Measurements from ENCODE around the gene TGFA.
A peak's percentile ranks its signal among the peaks of the same experiment; 100 is the strongest.

Gene TGFA

GRCh38 chr2:70553584-70554337, at the start of gene TGFA:
Gene TGFA, minus strand, starts transcription at chr2:70553826. Its CDS starts 59 bp downstream, at chr2:70553767.
- DNase-seq = peak; percentile 68 to 75

GRCh38 chr2:70603066-70603465, 49.4 kb upstream of the TGFA start:
- no peak for DNase-seq

- DNase-seq = no peak
Observed at GRCh38 chr2:70598197-70598596, 44.6 kb upstream of the TGFA start.

- no peak for DNase-seq
Observed at GRCh38 chr2:70596739-70597138, 43.1 kb upstream of the TGFA start.

- no peak for DNase-seq
Observed at GRCh38 chr2:70596293-70596692, 42.7 kb upstream of the TGFA start.

- DNase-seq = no peak
Observed at GRCh38 chr2:70583091-70583490, 29.5 kb upstream of the TGFA start.

GRCh38 chr2:70580352-70580751, 26.7 kb upstream of the TGFA start:
- DNase-seq = no peak

- no peak for DNase-seq
Observed at GRCh38 chr2:70574618-70575017, 21.0 kb upstream of the TGFA start.

GRCh38 chr2:70574109-70574508, 20.5 kb upstream of the TGFA start:
- no peak for DNase-seq

- DNase-seq = no peak
Observed at GRCh38 chr2:70570041-70570661, 16.5 kb upstream of the TGFA start.

- no peak for DNase-seq
Observed at GRCh38 chr2:70569559-70569958, 15.9 kb upstream of the TGFA start.

GRCh38 chr2:70566906-70567305, 13.3 kb upstream of the TGFA start:
- no peak for DNase-seq

- DNase-seq = no peak
Observed at GRCh38 chr2:70566464-70566863, 12.8 kb upstream of the TGFA start.

GRCh38 chr2:70565039-70565731, 11.6 kb upstream of the TGFA start:
- DNase-seq = no peak

- no peak for DNase-seq
Observed at GRCh38 chr2:70561893-70562292, 8.3 kb upstream of the TGFA start.

GRCh38 chr2:70560442-70560841, 6.8 kb upstream of the TGFA start:
- no peak for DNase-seq

GRCh38 chr2:70560040-70560439, 6.4 kb upstream of the TGFA start:
- DNase-seq = no peak

GRCh38 chr2:70558195-70558808, 4.7 kb upstream of the TGFA start:
- no peak for DNase-seq

GRCh38 chr2:70557171-70557838, 3.7 kb upstream of the TGFA start:
- no peak for DNase-seq

- DNase-seq = no peak
Observed at GRCh38 chr2:70556608-70557007, 3.0 kb upstream of the TGFA start.

GRCh38 chr2:70554338-70554892, 789 bp upstream of the TGFA start:
- no peak for DNase-seq

- peak; percentile 23 to 45 for DNase-seq
Observed at GRCh38 chr2:70553334-70553583, 367 bp downstream of the TGFA start.

All from activated CD4-positive, alpha-beta T cell treated with anti-CD3 and anti-CD28 coated beads, Interleukin-2, amount 50 U/mL, for 48 hours (primary cell).